Neural progenitor cell (in vitro differentiated cells): ENCODE data around the gene NUTF2. TPM values are rescaled to one million over a fixed set of nuclear protein-coding genes. Genes with fewer than 3 reads are reported as not detected.

Experiments used
- DNase-seq: peaks from one replicate; pipeline ENCODE4 v3.0.0-alpha.2; 2016; ENCODE audit warnings: low spot score
- H2AFZ ChIP-seq: fragments of 200-600 bp; sonication (generic); replicated peaks from 2 replicates; pipeline ENCODE4 v1.6.1; 2016; ENCODE audit warnings: antibody characterized with exemption
- H3F3A ChIP-seq: fragments of 200-600 bp; sonication (generic); 2 replicates; pipeline ENCODE4 v1.6.1; 2016; ENCODE audit warnings: antibody characterized with exemption, low read depth
- H3K27ac ChIP-seq: fragments of 200-600 bp; sonication (generic); 2 replicates; pipeline ENCODE4 v1.5.1; 2016; ENCODE audit warnings: mild to moderate bottlenecking
- H3K27me3 ChIP-seq: fragments of 200-600 bp; sonication (generic); 2 replicates; pipeline ENCODE4 v1.6.1; 2016; ENCODE audit warnings: mild to moderate bottlenecking, moderate library complexity
- H3K36me3 ChIP-seq: fragments of 200-600 bp; sonication (generic); 2 replicates; pipeline ENCODE4 v1.5.1; 2016
- H3K4me1 ChIP-seq: fragments of 200-600 bp; sonication (generic); 2 replicates; pipeline ENCODE4 v1.6.1; 2016; ENCODE audit warnings: mixed run types
- H3K4me2 ChIP-seq: fragments of 200-600 bp; sonication (generic); 2 replicates; pipeline ENCODE4 v1.6.1; 2016
- H3K4me3 ChIP-seq: fragments of 200-600 bp; sonication (generic); 2 replicates; pipeline ENCODE4 v1.5.1; 2016
- H3K79me2 ChIP-seq: fragments of 200-600 bp; sonication (generic); 2 replicates; pipeline ENCODE4 v1.6.1; 2016; ENCODE audit warnings: low read depth
- H3K9ac ChIP-seq: fragments of 200-600 bp; sonication (generic); 2 replicates; pipeline ENCODE4 v1.6.1; 2016
- H3K9me3 ChIP-seq: fragments of 200-600 bp; sonication (generic); 2 replicates; pipeline ENCODE4 v1.5.1; 2016; ENCODE audit warnings: low read depth
- H4K20me1 ChIP-seq: fragments of 200-600 bp; sonication (generic); 2 replicates; pipeline ENCODE4 v1.6.1; 2016; ENCODE audit warnings: low read depth
- H3K27ac Mint-ChIP-seq: 3 replicates; pipeline ENCODE4 v1.8.0; 2021; ENCODE audit warnings: mixed read lengths
- H3K27me3 Mint-ChIP-seq: 2 replicates; pipeline ENCODE4 v1.8.0; 2022; ENCODE audit warnings: low read depth, mild to moderate bottlenecking, inconsistent platforms, moderate library complexity, mixed read lengths; ENCODE audit not compliant: insufficient read depth
- H3K36me3 Mint-ChIP-seq: 3 replicates; pipeline ENCODE4 v1.8.0; 2021; ENCODE audit warnings: mixed read lengths
- H3K4me1 Mint-ChIP-seq: 3 replicates; pipeline ENCODE4 v1.8.0; 2021; ENCODE audit warnings: mixed read lengths
- H3K4me3 Mint-ChIP-seq: 3 replicates; pipeline ENCODE4 v1.8.0; 2021; ENCODE audit warnings: mild to moderate bottlenecking, moderate library complexity, mixed read lengths
- H3K9me3 Mint-ChIP-seq: 3 replicates; pipeline ENCODE4 v1.8.0; 2020; ENCODE audit warnings: mixed read lengths
- EZH2 ChIP-seq: fragments of 200-600 bp; sonication (generic); IDR thresholded peaks from 2 replicates; pipeline ENCODE4 v1.6.1; 2017; ENCODE audit warnings: antibody characterized with exemption, mild to moderate bottlenecking, moderate library complexity
- EZH2phosphoT487 ChIP-seq: fragments of 200-600 bp; sonication (generic); IDR thresholded peaks from 2 replicates; pipeline ENCODE4 v1.6.1; 2017; ENCODE audit warnings: antibody characterized with exemption
- small RNA-seq: library from RNA; depleted of rRNA; stranded (forward); fragments of <200 nt; gene quantifications from one replicate; pipeline ENCODE3, GENCODE V24; 2015
- total RNA-seq: library from RNA; depleted of rRNA; stranded (reverse); fragments of >200 nt; gene quantifications from 2 replicates; pipeline ENCODE4 v1.2.3, GENCODE V29; 2015; ENCODE audit warnings: low replicate concordance
- TF ChIP-seq, protein P1 (sequence below): fragments of 200-600 bp; sonication (generic); IDR thresholded peaks from 2 replicates; pipeline ENCODE4 v1.5.1; 2017; ENCODE audit warnings: antibody characterized with exemption, mild to moderate bottlenecking

The NUTF2 gene
- total RNA-seq, 1 donor from 2014 or later, result 133 TPM

DNA sequence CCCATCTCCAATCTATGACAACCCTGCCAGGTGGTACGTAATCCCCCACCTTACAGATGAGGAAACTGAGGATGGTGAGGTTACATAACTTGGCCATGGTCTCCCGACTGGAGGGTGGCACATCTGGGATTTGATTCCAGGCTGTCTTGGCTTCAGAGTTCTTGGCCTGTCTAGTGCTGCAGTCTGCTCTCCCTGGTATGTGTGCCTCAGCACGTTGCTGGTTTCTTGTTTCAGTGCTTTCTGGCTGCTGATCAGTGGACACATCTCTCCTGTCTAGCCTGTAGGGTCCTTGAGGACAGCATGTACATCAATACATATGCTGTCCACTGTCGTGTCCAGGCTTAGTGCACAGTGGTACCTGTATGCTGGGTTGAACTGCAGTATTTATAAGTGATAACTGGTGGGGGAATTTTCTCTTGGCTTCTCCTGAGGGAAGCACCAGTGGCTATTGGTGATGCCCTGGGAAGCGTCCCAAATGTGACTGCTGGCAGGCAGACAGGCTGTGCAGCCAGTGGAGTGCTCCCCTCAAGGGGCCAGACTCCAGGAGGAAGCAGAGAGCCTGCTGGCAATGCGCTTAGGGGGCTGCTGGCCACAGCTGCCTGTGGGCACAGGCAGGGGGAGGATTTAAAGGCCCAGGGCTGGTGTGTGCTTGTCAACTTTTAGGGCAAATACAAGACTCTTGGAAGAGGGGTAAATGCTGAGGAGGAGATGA is 70.6 kb downstream of the NUTF2 start:
- H3K27ac ChIP-seq, result no peak overlapping the region
- DNase-seq, result no peak
- Mint-ChIP-seq H3K9me3 (no peaks in the 10 kb centered on the region), H3K27me3 (peaks cover 4% of the 10 kb centered on the region), H3K36me3 (peaks cover 6% of the 10 kb centered on the region), H3K4me1 (peaks cover 2% of the 10 kb centered on the region), H3K4me3 (no peak overlapping the region), H3K27ac (peak overlapping the region; percentile 9)
- no peak for TF ChIP-seq EZH2phosphoT487
- TF ChIP-seq, protein P1, sequence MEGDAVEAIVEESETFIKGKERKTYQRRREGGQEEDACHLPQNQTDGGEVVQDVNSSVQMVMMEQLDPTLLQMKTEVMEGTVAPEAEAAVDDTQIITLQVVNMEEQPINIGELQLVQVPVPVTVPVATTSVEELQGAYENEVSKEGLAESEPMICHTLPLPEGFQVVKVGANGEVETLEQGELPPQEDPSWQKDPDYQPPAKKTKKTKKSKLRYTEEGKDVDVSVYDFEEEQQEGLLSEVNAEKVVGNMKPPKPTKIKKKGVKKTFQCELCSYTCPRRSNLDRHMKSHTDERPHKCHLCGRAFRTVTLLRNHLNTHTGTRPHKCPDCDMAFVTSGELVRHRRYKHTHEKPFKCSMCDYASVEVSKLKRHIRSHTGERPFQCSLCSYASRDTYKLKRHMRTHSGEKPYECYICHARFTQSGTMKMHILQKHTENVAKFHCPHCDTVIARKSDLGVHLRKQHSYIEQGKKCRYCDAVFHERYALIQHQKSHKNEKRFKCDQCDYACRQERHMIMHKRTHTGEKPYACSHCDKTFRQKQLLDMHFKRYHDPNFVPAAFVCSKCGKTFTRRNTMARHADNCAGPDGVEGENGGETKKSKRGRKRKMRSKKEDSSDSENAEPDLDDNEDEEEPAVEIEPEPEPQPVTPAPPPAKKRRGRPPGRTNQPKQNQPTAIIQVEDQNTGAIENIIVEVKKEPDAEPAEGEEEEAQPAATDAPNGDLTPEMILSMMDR, result no peak
- no peak for TF ChIP-seq EZH2
- no peaks in the 10 kb centered on the region for H3K79me2 ChIP-seq
- no peaks in the 10 kb centered on the region for H3F3A ChIP-seq
- H3K9ac ChIP-seq, result no peak overlapping the region
- no peaks in the 10 kb centered on the region for H3K36me3 ChIP-seq
- H4K20me1 ChIP-seq, result peaks cover 40% of the 10 kb centered on the region
- H3K9me3 ChIP-seq, result no peaks in the 10 kb centered on the region
- H3K4me3 ChIP-seq, result no peak overlapping the region
- no peak overlapping the region for H3K4me2 ChIP-seq
- H2AFZ ChIP-seq, result no peak overlapping the region
- H3K4me1 ChIP-seq, result no peaks in the 10 kb centered on the region
- no peaks in the 10 kb centered on the region for H3K27me3 ChIP-seq

DNA sequence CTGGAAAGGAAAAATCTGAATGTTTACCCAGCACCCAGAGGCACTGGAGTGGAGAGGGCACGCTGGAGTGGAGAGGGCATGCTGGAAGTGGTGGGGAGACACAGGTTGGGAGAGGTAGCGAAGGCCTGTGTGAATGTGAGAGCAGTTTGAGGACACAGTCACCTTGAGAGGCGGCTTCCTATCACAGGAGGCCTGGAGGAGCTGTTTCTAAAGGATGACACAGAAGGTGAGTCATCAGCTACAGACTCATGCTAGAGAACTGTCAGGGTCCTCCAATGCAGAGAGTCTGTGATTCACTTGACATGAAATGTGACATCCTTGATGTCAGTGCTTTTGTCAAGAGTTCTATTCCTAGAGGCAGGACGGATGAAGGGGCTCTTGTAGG is 71.1 kb downstream of the NUTF2 start:
- H3K27ac Mint-ChIP-seq, result peak overlapping the region; percentile 9
- TF ChIP-seq, protein P1, result no peak
- TF ChIP-seq EZH2phosphoT487, result no peak
- TF ChIP-seq EZH2, result no peak
- peaks cover 2% of the 10 kb centered on the region for H3K4me1 Mint-ChIP-seq
- Histone ChIP-seq H3K27ac (no peak overlapping the region), H2AFZ (no peak overlapping the region), H3F3A (no peaks in the 10 kb centered on the region), H3K9ac (no peak overlapping the region), H3K79me2 (no peaks in the 10 kb centered on the region), H3K9me3 (no peaks in the 10 kb centered on the region), H4K20me1 (peaks cover 45% of the 10 kb centered on the region), H3K4me2 (no peak overlapping the region), H3K4me1 (no peaks in the 10 kb centered on the region), H3K4me3 (no peak overlapping the region), H3K36me3 (no peaks in the 10 kb centered on the region), H3K27me3 (no peaks in the 10 kb centered on the region)
- peaks cover 6% of the 10 kb centered on the region for H3K36me3 Mint-ChIP-seq
- DNase-seq, result no peak
- peaks cover 4% of the 10 kb centered on the region for H3K27me3 Mint-ChIP-seq
- H3K4me3 Mint-ChIP-seq, result no peak overlapping the region
- no peaks in the 10 kb centered on the region for H3K9me3 Mint-ChIP-seq

DNA sequence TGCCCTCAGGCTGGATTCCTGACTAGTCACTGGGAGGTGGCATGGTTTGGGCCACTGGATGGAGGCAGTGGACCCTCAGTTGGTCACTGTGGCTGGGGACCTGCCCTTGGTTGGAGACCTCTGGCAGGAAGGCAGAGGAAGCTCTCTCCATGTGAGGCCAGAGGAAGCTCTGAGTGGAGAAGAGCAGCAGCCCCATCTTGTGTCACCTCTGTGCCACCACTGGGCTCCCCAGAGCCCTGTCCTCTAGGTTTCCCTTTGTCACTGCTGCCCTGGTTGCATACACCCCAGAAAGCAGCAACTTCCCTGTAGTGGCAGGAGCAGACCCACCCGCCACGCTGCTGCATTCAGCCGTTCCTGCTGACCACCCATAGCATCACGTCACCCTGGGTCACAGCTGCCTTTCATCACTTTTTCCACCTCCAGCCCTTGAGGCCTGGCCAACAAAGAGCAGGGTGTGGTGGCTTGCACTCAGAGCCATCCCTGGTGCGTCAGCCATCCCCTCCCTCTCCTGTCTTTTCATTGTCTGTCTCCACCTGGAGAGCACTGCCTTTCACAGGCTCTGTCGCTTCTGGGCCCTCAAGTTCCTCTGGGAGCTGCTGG is 73.0 kb downstream of the NUTF2 start:
- Histone ChIP-seq H3K9ac (no peak overlapping the region), H3K27ac (no peak overlapping the region), H3K36me3 (no peaks in the 10 kb centered on the region), H3K4me3 (no peak overlapping the region), H3K79me2 (no peaks in the 10 kb centered on the region), H3F3A (no peaks in the 10 kb centered on the region), H3K27me3 (no peaks in the 10 kb centered on the region), H3K4me1 (no peaks in the 10 kb centered on the region), H3K9me3 (no peaks in the 10 kb centered on the region), H4K20me1 (peaks cover 63% of the 10 kb centered on the region), H3K4me2 (no peak overlapping the region), H2AFZ (no peak overlapping the region)
- H3K36me3 Mint-ChIP-seq, result peaks cover 4% of the 10 kb centered on the region
- H3K4me3 Mint-ChIP-seq, result no peak overlapping the region
- no peaks in the 10 kb centered on the region for H3K4me1 Mint-ChIP-seq
- TF ChIP-seq EZH2phosphoT487, result no peak
- TF ChIP-seq EZH2, result no peak
- TF ChIP-seq, protein P1, result no peak
- no peak for DNase-seq
- peaks cover 4% of the 10 kb centered on the region for H3K27me3 Mint-ChIP-seq
- no peaks in the 10 kb centered on the region for H3K9me3 Mint-ChIP-seq
- no peak overlapping the region for H3K27ac Mint-ChIP-seq

Small RNAs within 50 kb of the gene (small RNA-seq; reads per million reads assigned to genes)
- gene AC040162.2, result not detected
- not detected for gene NRN1L

Other genes starting within 250 kb of the NUTF2 start
- gene CARMIL2, start 201.8 kb upstream of the NUTF2 start, total RNA-seq, result 14.5 and 18.2 TPM in 2 replicates
- gene ACD, start 186.7 kb upstream of the NUTF2 start, total RNA-seq, result 11.5 and 31.7 TPM in 2 replicates
- 2.7 and 8.7 TPM in 2 replicates for gene PARD6A, start 186.0 kb upstream of the NUTF2 start, total RNA-seq
- gene ENKD1, start 180.2 kb upstream of the NUTF2 start, total RNA-seq, result 6.9 and 18.7 TPM in 2 replicates
- 0.24 and 6.0 TPM in 2 replicates for gene C16orf86, start 180.1 kb upstream of the NUTF2 start, total RNA-seq
- 13.2 and 21.4 TPM in 2 replicates for gene GFOD2, start 127.6 kb upstream of the NUTF2 start, total RNA-seq
- 11.4 and 12.3 TPM in 2 replicates for gene RANBP10, start 40.4 kb upstream of the NUTF2 start, total RNA-seq
- gene TSNAXIP1, start 40.0 kb upstream of the NUTF2 start, total RNA-seq, result 2.8 and 2.9 TPM in 2 replicates
- 27.3 and 46.5 TPM in 2 replicates for gene THAP11, start 4.6 kb upstream of the NUTF2 start, total RNA-seq
- gene CENPT, start 760 bp downstream of the NUTF2 start, total RNA-seq, result 36.2 and 60.4 TPM in 2 replicates
- gene EDC4, start 26.1 kb downstream of the NUTF2 start, total RNA-seq, result 32.7 and 54.2 TPM in 2 replicates
- 0.54 and 2.0 TPM in 2 replicates for gene NRN1L, start 38.0 kb downstream of the NUTF2 start, total RNA-seq
- gene PSKH1, start 46.3 kb downstream of the NUTF2 start, total RNA-seq, result 13.1 and 30.4 TPM in 2 replicates
- 0.40 and 0.45 TPM in 2 replicates for gene CTRL, start 84.9 kb downstream of the NUTF2 start, total RNA-seq
- 1.2 and 4.4 TPM in 2 replicates for gene PSMB10, start 89.9 kb downstream of the NUTF2 start, total RNA-seq
- gene LCAT, start 97.2 kb downstream of the NUTF2 start, total RNA-seq, result 1.5 and 4.9 TPM in 2 replicates
- gene SLC12A4, start 121.7 kb downstream of the NUTF2 start, total RNA-seq, result 8.8 and 21.1 TPM in 2 replicates
- 0.19 TPM in 1 of 2 replicates, not detected in the other for gene DPEP3, start 133.6 kb downstream of the NUTF2 start, total RNA-seq
- not detected in 2 replicates for gene DPEP2, start 152.6 kb downstream of the NUTF2 start, total RNA-seq
- gene DPEP2NB, start 169.0 kb downstream of the NUTF2 start, total RNA-seq, result not detected in 2 replicates
- 7.3 and 17.0 TPM in 2 replicates for gene DDX28, start 176.3 kb downstream of the NUTF2 start, total RNA-seq
- 22.7 and 22.9 TPM in 2 replicates for gene DUS2, start 176.4 kb downstream of the NUTF2 start, total RNA-seq
- 34.2 and 43.1 TPM in 2 replicates for gene NFATC3, start 238.4 kb downstream of the NUTF2 start, total RNA-seq